AG09319 (cell line): ENCODE results near the gene MYO7B.

Experiments
- DNase-seq: peaks from one replicate; pipeline ENCODE4 v3.0.0-alpha.2; 2010; ENCODE audit warnings: low read depth; ENCODE audit errors: extremely low read depth
- CTCF ChIP-seq: IDR thresholded peaks from 2 replicates; pipeline ENCODE4 v1.5.1; 2011; ENCODE audit warnings: low read depth, mild to moderate bottlenecking, inconsistent platforms, low read length, moderate library complexity

Gene MYO7B

GRCh38 chr2:127670055-127670956 lies 134.8 kb downstream of the MYO7B start:
- no peak for TF ChIP-seq CTCF

GRCh38 chr2:127670957-127671290 lies 135.4 kb downstream of the MYO7B start:
- no peak for TF ChIP-seq CTCF
- no peak for DNase-seq

More at GRCh38 chr2:127670055-127670956, 134.8 kb downstream of the MYO7B start:
- no peak for DNase-seq

- DNase-seq: no peak
- no peak for TF ChIP-seq CTCF
These were observed 136.2 kb downstream of the MYO7B start for GRCh38 chr2:127671557-127672302.

GRCh38 chr2:127672341-127673224 lies 137.1 kb downstream of the MYO7B start:
- TF ChIP-seq CTCF: no peak
- DNase-seq: no peak

- no peak for DNase-seq
- no peak for TF ChIP-seq CTCF
These were observed 138.0 kb downstream of the MYO7B start for GRCh38 chr2:127673291-127674069.

GRCh38 chr2:127674241-127675209 lies 139.0 kb downstream of the MYO7B start:
- TF ChIP-seq CTCF: no peak
- DNase-seq: no peak
